Neural cell (in vitro differentiated cells): ENCODE measurements around the gene TBC1D8B. TPM values are rescaled to one million over a fixed set of nuclear protein-coding genes. Genes with fewer than 3 reads are reported as not detected.

ENCODE experiments used
- H2AFZ ChIP-seq: fragments of 200-600, 300-800 bp; sonication (generic), shearing (Covaris generic); 2 replicates; pipeline ENCODE4 v1.6.0; 2014; ENCODE audit warnings: low read depth, mild to moderate bottlenecking, antibody characterized with exemption, low read length, moderate library complexity
- H3F3A ChIP-seq: fragments of 200-600 bp; shearing (Covaris generic); 2 replicates; pipeline ENCODE4 v1.6.1; 2016; ENCODE audit warnings: mild to moderate bottlenecking, moderate library complexity, mixed read lengths, antibody characterized with exemption, low read length; ENCODE audit not compliant: insufficient read depth, poor library complexity, severe bottlenecking
- H3K27ac ChIP-seq: fragments of 200-600, 300-800 bp; sonication (generic), shearing (Covaris generic); 2 replicates; pipeline ENCODE4 v1.5.1; 2014; ENCODE audit warnings: mild to moderate bottlenecking, low read length, moderate library complexity
- H3K27me3 ChIP-seq: fragments of 300-800, 200-600 bp; sonication (generic), shearing (Covaris generic); 2 replicates; pipeline ENCODE4 v1.6.0; 2014; ENCODE audit warnings: mild to moderate bottlenecking, low read depth, low read length, moderate library complexity; ENCODE audit not compliant: insufficient read depth
- H3K36me3 ChIP-seq: fragments of 300-800, 200-600 bp; sonication (generic), shearing (Covaris generic); 2 replicates; pipeline ENCODE4 v1.5.1; 2014; ENCODE audit warnings: mild to moderate bottlenecking, antibody characterized with exemption, low read length, moderate library complexity; ENCODE audit not compliant: insufficient read depth
- H3K4me2 ChIP-seq: fragments of 300-800, 200-600 bp; sonication (generic), shearing (Covaris generic); 2 replicates; pipeline ENCODE4 v1.6.0; 2014; ENCODE audit warnings: mild to moderate bottlenecking, low read length
- H3K4me3 ChIP-seq: fragments of 300-800, 200-600 bp; sonication (generic), shearing (Covaris generic); 2 replicates; pipeline ENCODE4 v1.5.1; 2014; ENCODE audit warnings: mild to moderate bottlenecking, low read length, moderate library complexity
- H3K79me2 ChIP-seq: fragments of 200-600 bp; shearing (Covaris generic); replicated peaks from 2 replicates; pipeline ENCODE4 v1.6.0; 2014; ENCODE audit warnings: mild to moderate bottlenecking, low read length, moderate library complexity; ENCODE audit not compliant: insufficient read depth
- H3K9ac ChIP-seq: fragments of 300-800, 200-600 bp; sonication (generic), shearing (Covaris generic); 2 replicates; pipeline ENCODE4 v1.6.1; 2016; ENCODE audit warnings: mild to moderate bottlenecking, low read length, mixed read lengths
- H3K9me2 ChIP-seq: fragments of 200-600 bp; shearing (Covaris generic); 2 replicates; pipeline ENCODE4 v1.6.1; 2016; ENCODE audit warnings: mild to moderate bottlenecking, low read length, mixed read lengths; ENCODE audit not compliant: insufficient read depth
- H3K9me3 ChIP-seq: fragments of 200-600, 300-800 bp; sonication (generic), shearing (Covaris generic); 2 replicates; pipeline ENCODE4 v1.6.1; 2016; ENCODE audit warnings: mild to moderate bottlenecking, mixed run types, low read length, moderate library complexity, mixed read lengths
- H4K20me1 ChIP-seq: fragments of 200-600 bp; shearing (Covaris generic); 2 replicates; pipeline ENCODE4 v1.6.1; 2016; ENCODE audit warnings: mild to moderate bottlenecking, mixed run types; ENCODE audit not compliant: insufficient read depth
- EP300 ChIP-seq: fragments of 450-650 bp; conservative IDR thresholded peaks from 2 replicates; pipeline ENCODE4 v1.6.1; 2014; ENCODE audit warnings: antibody characterized with exemption, mild to moderate bottlenecking, moderate library complexity; ENCODE audit not compliant: poor library complexity, severe bottlenecking
- EZH2 ChIP-seq: fragments of 200-600, 300-800 bp; shearing (Covaris generic), sonication (generic); IDR thresholded peaks from 2 replicates; pipeline ENCODE4 v1.6.1; 2014; ENCODE audit warnings: antibody characterized with exemption, low read length, borderline replicate concordance, mild to moderate bottlenecking; ENCODE audit not compliant: insufficient read depth, poor library complexity, severe bottlenecking
- MXI1 ChIP-seq: fragments of 450-650 bp; conservative IDR thresholded peaks from 2 replicates; pipeline ENCODE4 v1.6.1; 2014; ENCODE audit warnings: antibody characterized with exemption, mild to moderate bottlenecking; ENCODE audit not compliant: poor library complexity, severe bottlenecking
- POLR2AphosphoS5 ChIP-seq: IDR thresholded peaks from 2 replicates; pipeline ENCODE4 v1.6.1; 2012
- RAD21 ChIP-seq: fragments of 450-650 bp; conservative IDR thresholded peaks from 2 replicates; pipeline ENCODE4 v1.6.1; 2014; ENCODE audit warnings: antibody characterized with exemption, mild to moderate bottlenecking, moderate library complexity
- SMC3 ChIP-seq: fragments of 450-650 bp; conservative IDR thresholded peaks from 2 replicates; pipeline ENCODE4 v1.6.1; 2014; ENCODE audit warnings: antibody characterized with exemption, mild to moderate bottlenecking, moderate library complexity; ENCODE audit not compliant: poor library complexity
- TAF1 ChIP-seq: IDR thresholded peaks from 2 replicates; pipeline ENCODE4 v1.6.1; 2012; ENCODE audit warnings: low read depth
- polyA plus RNA-seq: library from polyadenylated mRNA; depleted of rRNA; stranded (reverse); fragments of >200 nt; gene quantifications from 2 replicates; pipeline ENCODE4 v1.2.3, GENCODE V29; 2014
- TF ChIP-seq, protein P1 (sequence below): fragments of 450-650 bp; IDR thresholded peaks from 2 replicates; pipeline ENCODE4 v1.5.1; 2014; ENCODE audit warnings: antibody characterized with exemption, mild to moderate bottlenecking, moderate library complexity; ENCODE audit not compliant: poor library complexity, severe bottlenecking
- TF ChIP-seq, protein P2 (sequence below): IDR thresholded peaks from 2 replicates; pipeline ENCODE4 v1.6.1; 2012; ENCODE audit warnings: borderline replicate concordance

The TBC1D8B gene
- polyA plus RNA-seq, 1 donor from 2014 or later, result 0.14 TPM

- Histone ChIP-seq H3K79me2 (no peaks in the 10 kb centered on the region), H4K20me1 (no peaks in the 10 kb centered on the region), H3K4me3 (no peak overlapping the region), H3K4me2 (no peak overlapping the region), H2AFZ (no peak overlapping the region), H3K9me3 (no peaks in the 10 kb centered on the region), H3K27me3 (no peaks in the 10 kb centered on the region), H3K36me3 (no peaks in the 10 kb centered on the region), H3K9ac (no peak overlapping the region), H3K27ac (no peak overlapping the region), H3K9me2 (no peaks in the 10 kb centered on the region), H3F3A (no peaks in the 10 kb centered on the region)
- TF ChIP-seq RAD21 (no peak), EP300 (no peak), TAF1 (no peak), MXI1 (no peak), SMC3 (no peak), EZH2 (no peak), POLR2AphosphoS5 (no peak)
- TF ChIP-seq, protein P1, sequence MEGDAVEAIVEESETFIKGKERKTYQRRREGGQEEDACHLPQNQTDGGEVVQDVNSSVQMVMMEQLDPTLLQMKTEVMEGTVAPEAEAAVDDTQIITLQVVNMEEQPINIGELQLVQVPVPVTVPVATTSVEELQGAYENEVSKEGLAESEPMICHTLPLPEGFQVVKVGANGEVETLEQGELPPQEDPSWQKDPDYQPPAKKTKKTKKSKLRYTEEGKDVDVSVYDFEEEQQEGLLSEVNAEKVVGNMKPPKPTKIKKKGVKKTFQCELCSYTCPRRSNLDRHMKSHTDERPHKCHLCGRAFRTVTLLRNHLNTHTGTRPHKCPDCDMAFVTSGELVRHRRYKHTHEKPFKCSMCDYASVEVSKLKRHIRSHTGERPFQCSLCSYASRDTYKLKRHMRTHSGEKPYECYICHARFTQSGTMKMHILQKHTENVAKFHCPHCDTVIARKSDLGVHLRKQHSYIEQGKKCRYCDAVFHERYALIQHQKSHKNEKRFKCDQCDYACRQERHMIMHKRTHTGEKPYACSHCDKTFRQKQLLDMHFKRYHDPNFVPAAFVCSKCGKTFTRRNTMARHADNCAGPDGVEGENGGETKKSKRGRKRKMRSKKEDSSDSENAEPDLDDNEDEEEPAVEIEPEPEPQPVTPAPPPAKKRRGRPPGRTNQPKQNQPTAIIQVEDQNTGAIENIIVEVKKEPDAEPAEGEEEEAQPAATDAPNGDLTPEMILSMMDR, result no peak
- TF ChIP-seq, protein P2, sequence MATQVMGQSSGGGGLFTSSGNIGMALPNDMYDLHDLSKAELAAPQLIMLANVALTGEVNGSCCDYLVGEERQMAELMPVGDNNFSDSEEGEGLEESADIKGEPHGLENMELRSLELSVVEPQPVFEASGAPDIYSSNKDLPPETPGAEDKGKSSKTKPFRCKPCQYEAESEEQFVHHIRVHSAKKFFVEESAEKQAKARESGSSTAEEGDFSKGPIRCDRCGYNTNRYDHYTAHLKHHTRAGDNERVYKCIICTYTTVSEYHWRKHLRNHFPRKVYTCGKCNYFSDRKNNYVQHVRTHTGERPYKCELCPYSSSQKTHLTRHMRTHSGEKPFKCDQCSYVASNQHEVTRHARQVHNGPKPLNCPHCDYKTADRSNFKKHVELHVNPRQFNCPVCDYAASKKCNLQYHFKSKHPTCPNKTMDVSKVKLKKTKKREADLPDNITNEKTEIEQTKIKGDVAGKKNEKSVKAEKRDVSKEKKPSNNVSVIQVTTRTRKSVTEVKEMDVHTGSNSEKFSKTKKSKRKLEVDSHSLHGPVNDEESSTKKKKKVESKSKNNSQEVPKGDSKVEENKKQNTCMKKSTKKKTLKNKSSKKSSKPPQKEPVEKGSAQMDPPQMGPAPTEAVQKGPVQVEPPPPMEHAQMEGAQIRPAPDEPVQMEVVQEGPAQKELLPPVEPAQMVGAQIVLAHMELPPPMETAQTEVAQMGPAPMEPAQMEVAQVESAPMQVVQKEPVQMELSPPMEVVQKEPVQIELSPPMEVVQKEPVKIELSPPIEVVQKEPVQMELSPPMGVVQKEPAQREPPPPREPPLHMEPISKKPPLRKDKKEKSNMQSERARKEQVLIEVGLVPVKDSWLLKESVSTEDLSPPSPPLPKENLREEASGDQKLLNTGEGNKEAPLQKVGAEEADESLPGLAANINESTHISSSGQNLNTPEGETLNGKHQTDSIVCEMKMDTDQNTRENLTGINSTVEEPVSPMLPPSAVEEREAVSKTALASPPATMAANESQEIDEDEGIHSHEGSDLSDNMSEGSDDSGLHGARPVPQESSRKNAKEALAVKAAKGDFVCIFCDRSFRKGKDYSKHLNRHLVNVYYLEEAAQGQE, result no peak
Observed at GRCh38 chrX:106875151-106875550, 72.7 kb downstream of the TBC1D8B start.

- TF ChIP-seq EP300 (no peak), TAF1 (no peak), MXI1 (no peak), SMC3 (no peak), EZH2 (no peak), RAD21 (no peak)
- TF ChIP-seq, protein P2, result no peak
- TF ChIP-seq, protein P1, result no peak
- Histone ChIP-seq H4K20me1 (no peaks in the 10 kb centered on the region), H3K27me3 (no peaks in the 10 kb centered on the region), H3K79me2 (no peaks in the 10 kb centered on the region), H3K4me2 (no peak overlapping the region), H3K4me3 (no peak overlapping the region), H3K9me2 (no peaks in the 10 kb centered on the region), H3K9ac (no peak overlapping the region), H3F3A (no peaks in the 10 kb centered on the region), H3K9me3 (no peaks in the 10 kb centered on the region), H3K27ac (no peak overlapping the region), H2AFZ (no peak overlapping the region), H3K36me3 (no peaks in the 10 kb centered on the region)
Observed at GRCh38 chrX:106889468-106889867, 87.0 kb downstream of the TBC1D8B start.
